AG04450 (cell line): ENCODE results near the gene QRFP. TPM values are rescaled to one million over a fixed set of nuclear protein-coding genes. Genes with fewer than 3 reads are reported as not detected.

Experiments
- CTCF ChIA-PET: fragments of 300-600, 350-600 bp; formaldehyde crosslinking; extraction: SDS; loops from one replicate; lab custom pipeline; 2022; ENCODE audit warnings: antibody characterized with exemption, inconsistent platforms; lab: Charles Lee
- POLR2A ChIA-PET: fragments of 350-600 bp; formaldehyde crosslinking; extraction: SDS; loops from one replicate; lab custom pipeline; 2021; ENCODE audit warnings: antibody characterized with exemption, inconsistent platforms; lab: Yijun Ruan, JAX
- DNase-seq: peaks from one replicate; pipeline ENCODE4 v3.0.0-alpha.2; 2011; ENCODE audit warnings: low read depth, low spot score
- H3K27ac ChIP-seq: one replicate; pipeline ENCODE4 v1.5.1; 2012; ENCODE audit warnings: low read depth, low read length, control low read depth
- H3K27me3 ChIP-seq: one replicate; pipeline ENCODE4 v1.6.0; 2012; ENCODE audit warnings: low read length; ENCODE audit not compliant: control insufficient read depth, insufficient read depth
- H3K4me3 ChIP-seq: 2 replicates; pipeline ENCODE4 v1.5.1; 2011; ENCODE audit warnings: mild to moderate bottlenecking, low read depth, low read length, control low read depth
- H3K9me3 ChIP-seq: 2 replicates; pipeline ENCODE4 v1.5.1; 2012; ENCODE audit warnings: low read length; ENCODE audit not compliant: control insufficient read depth, insufficient read depth
- polyA plus RNA-seq: library from polyadenylated mRNA; depleted of rRNA; stranded (reverse); fragments of >200 nt; gene quantifications from 2 replicates; pipeline ENCODE4 v1.2.3, GENCODE V29; 2011
- TF ChIP-seq, protein P1 (sequence below): IDR thresholded peaks from 2 replicates; pipeline ENCODE4 v1.5.1; 2011; ENCODE audit warnings: low read depth, low read length, control low read depth, inconsistent platforms

Gene QRFP
- polyA plus RNA-seq, 1 experiment, result not detected

DNA sequence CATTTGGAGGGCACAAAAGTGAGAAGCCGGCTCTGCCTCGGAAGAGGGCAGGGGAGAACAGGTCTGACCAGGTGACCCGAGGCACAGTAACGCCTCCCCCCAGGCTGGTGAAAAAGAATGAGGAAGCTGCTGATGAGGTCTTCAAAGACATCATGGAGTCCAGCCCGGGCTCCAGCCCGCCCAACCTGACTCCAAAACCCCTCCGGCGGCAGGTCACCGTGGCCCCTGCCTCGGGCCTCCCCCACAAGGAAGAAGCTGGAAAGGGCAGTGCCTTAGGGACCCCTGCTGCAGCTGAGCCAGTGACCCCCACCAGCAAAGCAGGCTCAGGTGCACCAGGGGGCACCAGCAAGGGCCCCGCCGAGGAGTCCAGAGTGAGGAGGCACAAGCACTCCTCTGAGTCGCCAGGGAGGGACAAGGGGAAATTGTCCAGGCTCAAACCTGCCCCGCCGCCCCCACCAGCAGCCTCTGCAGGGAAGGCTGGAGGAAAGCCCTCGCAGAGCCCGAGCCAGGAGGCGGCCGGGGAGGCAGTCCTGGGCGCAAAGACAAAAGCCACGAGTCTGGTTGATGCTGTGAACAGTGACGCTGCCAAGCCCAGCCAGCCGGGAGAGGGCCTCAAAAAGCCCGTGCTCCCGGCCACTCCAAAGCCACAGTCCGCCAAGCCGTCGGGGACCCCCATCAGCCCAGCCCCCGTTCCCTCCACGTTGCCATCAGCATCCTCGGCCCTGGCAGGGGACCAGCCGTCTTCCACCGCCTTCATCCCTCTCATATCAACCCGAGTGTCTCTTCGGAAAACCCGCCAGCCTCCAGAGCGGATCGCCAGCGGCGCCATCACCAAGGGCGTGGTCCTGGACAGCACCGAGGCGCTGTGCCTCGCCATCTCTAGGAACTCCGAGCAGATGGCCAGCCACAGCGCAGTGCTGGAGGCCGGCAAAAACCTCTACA lies 11.8 kb downstream of the QRFP start:
- Histone ChIP-seq H3K27ac (no peak overlapping the region), H3K9me3 (no peaks in the 10 kb centered on the region; the same call in 1 of the 2 replicates), H3K27me3 (no peaks in the 10 kb centered on the region), H3K4me3 (no peak overlapping the region)
- ChIA-PET CTCF (interaction anchor here (1.1 to 3.7 kb wide), 5 partner anchors 15 to 178 kb away, joined by 3 to 11 read pairs (median 5); no protein-coding TSS in a partner anchor), POLR2A (no interaction called here)
- TF ChIP-seq, protein P1, sequence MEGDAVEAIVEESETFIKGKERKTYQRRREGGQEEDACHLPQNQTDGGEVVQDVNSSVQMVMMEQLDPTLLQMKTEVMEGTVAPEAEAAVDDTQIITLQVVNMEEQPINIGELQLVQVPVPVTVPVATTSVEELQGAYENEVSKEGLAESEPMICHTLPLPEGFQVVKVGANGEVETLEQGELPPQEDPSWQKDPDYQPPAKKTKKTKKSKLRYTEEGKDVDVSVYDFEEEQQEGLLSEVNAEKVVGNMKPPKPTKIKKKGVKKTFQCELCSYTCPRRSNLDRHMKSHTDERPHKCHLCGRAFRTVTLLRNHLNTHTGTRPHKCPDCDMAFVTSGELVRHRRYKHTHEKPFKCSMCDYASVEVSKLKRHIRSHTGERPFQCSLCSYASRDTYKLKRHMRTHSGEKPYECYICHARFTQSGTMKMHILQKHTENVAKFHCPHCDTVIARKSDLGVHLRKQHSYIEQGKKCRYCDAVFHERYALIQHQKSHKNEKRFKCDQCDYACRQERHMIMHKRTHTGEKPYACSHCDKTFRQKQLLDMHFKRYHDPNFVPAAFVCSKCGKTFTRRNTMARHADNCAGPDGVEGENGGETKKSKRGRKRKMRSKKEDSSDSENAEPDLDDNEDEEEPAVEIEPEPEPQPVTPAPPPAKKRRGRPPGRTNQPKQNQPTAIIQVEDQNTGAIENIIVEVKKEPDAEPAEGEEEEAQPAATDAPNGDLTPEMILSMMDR, result no peak
- DNase-seq, result no peak

DNA sequence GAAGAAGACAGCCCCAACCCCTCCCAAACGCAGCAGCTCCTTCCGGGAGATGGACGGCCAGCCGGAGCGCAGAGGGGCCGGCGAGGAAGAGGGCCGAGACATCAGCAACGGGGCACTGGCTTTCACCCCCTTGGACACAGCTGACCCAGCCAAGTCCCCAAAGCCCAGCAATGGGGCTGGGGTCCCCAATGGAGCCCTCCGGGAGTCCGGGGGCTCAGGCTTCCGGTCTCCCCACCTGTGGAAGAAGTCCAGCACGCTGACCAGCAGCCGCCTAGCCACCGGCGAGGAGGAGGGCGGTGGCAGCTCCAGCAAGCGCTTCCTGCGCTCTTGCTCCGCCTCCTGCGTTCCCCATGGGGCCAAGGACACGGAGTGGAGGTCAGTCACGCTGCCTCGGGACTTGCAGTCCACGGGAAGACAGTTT lies 12.5 kb downstream of the QRFP start:
- Histone ChIP-seq H3K4me3 (no peak overlapping the region), H3K27me3 (no peaks in the 10 kb centered on the region), H3K9me3 (no peaks in the 10 kb centered on the region; the same call in 1 of the 2 replicates), H3K27ac (no peak overlapping the region)
- CTCF ChIA-PET, result interaction anchor here (1.7 to 3.7 kb wide), 2 partner anchors 14 to 17 kb away, joined by 5 to 11 read pairs; no protein-coding TSS in a partner anchor
- DNase-seq, result no peak
- POLR2A ChIA-PET, result no interaction called here
- TF ChIP-seq, protein P1, result no peak

DNA sequence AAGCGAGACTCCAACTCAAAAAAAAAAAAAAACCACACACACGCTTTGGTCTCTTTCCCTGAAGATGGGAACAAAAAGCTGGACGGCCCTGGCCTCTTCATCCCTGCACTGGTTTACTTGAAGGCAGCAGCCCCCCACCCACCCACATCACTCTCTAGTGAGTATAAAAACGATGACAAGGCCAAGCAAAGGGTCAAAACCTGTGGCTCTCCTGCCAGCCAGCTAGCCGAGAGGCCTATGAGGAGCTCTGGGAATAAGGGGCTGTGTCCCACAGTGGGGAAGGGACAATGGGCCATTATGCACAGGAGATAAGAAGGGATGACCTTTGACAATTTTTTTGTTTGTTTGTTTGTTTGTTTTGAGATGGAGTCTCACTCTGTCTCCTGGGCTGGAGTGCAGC lies 13.1 kb downstream of the QRFP start:
- Histone ChIP-seq H3K9me3 (no peaks in the 10 kb centered on the region; the same call in 1 of the 2 replicates), H3K4me3 (no peak overlapping the region), H3K27me3 (no peaks in the 10 kb centered on the region), H3K27ac (no peak overlapping the region)
- POLR2A ChIA-PET, result no interaction called here
- TF ChIP-seq, protein P1, result no peak
- CTCF ChIA-PET, result interaction anchor here (0.6 to 3.7 kb wide), 4 partner anchors 13 to 121 kb away, joined by 4 to 11 read pairs (median 6); no protein-coding TSS in a partner anchor
- no peak for DNase-seq

DNA sequence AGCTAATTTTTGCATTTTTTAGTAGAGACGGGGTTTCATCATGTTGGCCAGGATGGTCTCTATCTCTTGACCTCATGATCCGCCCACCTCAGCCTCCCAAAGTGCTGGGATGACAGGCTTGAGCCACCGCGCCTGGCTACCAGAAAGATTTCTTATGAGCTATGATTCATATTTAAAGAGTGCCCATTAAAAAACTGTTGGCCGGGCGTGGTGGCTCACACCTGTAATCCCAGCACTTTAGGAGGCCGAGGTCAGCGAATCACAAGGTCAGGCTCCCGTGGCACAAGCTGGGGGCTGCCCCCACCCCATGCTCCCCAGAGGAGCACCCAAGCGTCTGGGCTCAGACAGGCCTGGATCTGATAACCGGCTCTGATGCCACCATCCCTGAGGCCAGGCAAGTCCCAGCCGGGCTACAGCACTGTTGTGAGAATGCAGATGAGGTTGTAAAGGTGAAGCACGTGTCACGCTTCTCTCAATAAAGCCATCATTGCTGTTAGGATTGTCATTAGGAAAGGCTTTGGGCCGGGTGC lies 13.9 kb downstream of the QRFP start:
- ChIA-PET CTCF (interaction anchor here (0.6 to 1.0 kb wide), 3 partner anchors 12 to 120 kb away, joined by 3 to 7 read pairs (median 4); no protein-coding TSS in a partner anchor), POLR2A (no interaction called here)
- Histone ChIP-seq H3K27ac (no peak overlapping the region), H3K27me3 (no peaks in the 10 kb centered on the region), H3K4me3 (no peak overlapping the region), H3K9me3 (no peaks in the 10 kb centered on the region; the same call in 1 of the 2 replicates)
- TF ChIP-seq, protein P1, result no peak
- DNase-seq, result no peak
